GM23338 (cell line): Measurements from ENCODE around the gene DLG3. TPM values are rescaled to one million over a fixed set of nuclear protein-coding genes. Genes with fewer than 3 reads are reported as not detected.

Experiments used
- ATAC-seq: fragments of 200-7000 bp; cut with Tn5 transposase; 3 replicates; pipeline ENCODE4 v1.9.1; 2020
- DNase-seq: peaks from one replicate; pipeline ENCODE4 v3.0.0-alpha.2; 2015; ENCODE audit warnings: low spot score
- H2AFZ ChIP-seq: fragments of 200-600 bp; sonication (generic); 2 replicates; pipeline ENCODE4 v1.8.0; 2016; ENCODE audit warnings: antibody characterized with exemption, mild to moderate bottlenecking, moderate library complexity
- H3F3A ChIP-seq: fragments of 200-600 bp; sonication (generic); replicated peaks from 2 replicates; pipeline ENCODE4 v1.8.0; 2017; ENCODE audit warnings: antibody characterized with exemption, mixed run types, low read depth
- H3K27ac ChIP-seq: fragments of 200-600 bp; sonication (generic); 2 replicates; pipeline ENCODE4 v1.6.1; 2016; ENCODE audit warnings: low read depth
- H3K27me3 ChIP-seq: fragments of 200-600 bp; sonication (generic); 2 replicates; pipeline ENCODE4 v1.8.0; 2016; ENCODE audit warnings: mild to moderate bottlenecking, mixed run types, moderate library complexity; ENCODE audit not compliant: insufficient read depth
- H3K36me3 ChIP-seq: fragments of 200-600 bp; sonication (generic); 2 replicates; pipeline ENCODE4 v1.8.0; 2016; ENCODE audit warnings: mild to moderate bottlenecking; ENCODE audit not compliant: insufficient read depth
- H3K4me1 ChIP-seq: fragments of 200-600 bp; sonication (generic); 2 replicates; pipeline ENCODE4 v1.8.0; 2016; ENCODE audit warnings: mild to moderate bottlenecking, moderate library complexity; ENCODE audit not compliant: insufficient read depth
- H3K4me2 ChIP-seq: fragments of 200-600 bp; sonication (generic); 2 replicates; pipeline ENCODE4 v1.7.1; 2017; ENCODE audit warnings: mixed run types
- H3K4me3 ChIP-seq: fragments of 200-600 bp; sonication (generic); 2 replicates; pipeline ENCODE4 v1.6.1; 2016; ENCODE audit warnings: mixed run types
- H3K79me2 ChIP-seq: fragments of 200-600 bp; sonication (generic); replicated peaks from 2 replicates; pipeline ENCODE4 v1.8.0; 2017; ENCODE audit warnings: mild to moderate bottlenecking; ENCODE audit not compliant: insufficient read depth
- H3K9me2 ChIP-seq: fragments of 200-600 bp; sonication (generic); 2 replicates; pipeline ENCODE4 v1.8.0; 2017; ENCODE audit not compliant: insufficient read depth
- H4K20me1 ChIP-seq: fragments of 200-600 bp; sonication (generic); replicated peaks from 2 replicates; pipeline ENCODE4 v1.8.0; 2017; ENCODE audit warnings: mild to moderate bottlenecking; ENCODE audit not compliant: insufficient read depth
- H3K27ac Mint-ChIP-seq: 2 replicates; pipeline ENCODE4 v1.8.0; 2020; ENCODE audit warnings: inconsistent platforms, mild to moderate bottlenecking, moderate library complexity, mixed read lengths
- H3K27me3 Mint-ChIP-seq: 3 replicates; pipeline ENCODE4 v1.8.0; 2022; ENCODE audit warnings: low read depth, mild to moderate bottlenecking, moderate library complexity, mixed read lengths, inconsistent platforms; ENCODE audit not compliant: insufficient read depth, poor library complexity
- H3K36me3 Mint-ChIP-seq: 3 replicates; pipeline ENCODE4 v1.8.0; 2021; ENCODE audit warnings: low read depth, mild to moderate bottlenecking, inconsistent platforms, moderate library complexity, mixed read lengths
- H3K4me1 Mint-ChIP-seq: 3 replicates; pipeline ENCODE4 v1.8.0; 2020; ENCODE audit warnings: mild to moderate bottlenecking, inconsistent platforms, mixed read lengths
- H3K4me3 Mint-ChIP-seq: 3 replicates; pipeline ENCODE4 v1.8.0; 2021; ENCODE audit warnings: moderate library complexity, mild to moderate bottlenecking, inconsistent platforms, mixed read lengths
- H3K9me3 Mint-ChIP-seq: 3 replicates; pipeline ENCODE4 v1.8.0; 2020; ENCODE audit warnings: moderate library complexity, mild to moderate bottlenecking, inconsistent platforms, mixed read lengths
- CTCF ChIP-seq, 2 experiments: fragments of 200-600 bp in 1 of 2; sonication (generic) in 1 of 2; conservative IDR thresholded peaks; 2 replicates each; pipeline versions ENCODE4 v1.5.1 to v1.6.1; 2016 to 2017; ENCODE audit warnings: antibody characterized with exemption in 2 of 2, low read depth in 2 of 2, mild to moderate bottlenecking in 2 of 2, moderate library complexity in 1 of 2
- ETS1 ChIP-seq: IDR thresholded peaks from 2 replicates; pipeline ENCODE4 v1.6.1; 2016; ENCODE audit warnings: antibody characterized with exemption
- EZH2 ChIP-seq: fragments of 200-600 bp; sonication (generic); IDR thresholded peaks from one replicate; pipeline ENCODE4 v1.8.0; 2017; ENCODE audit warnings: antibody characterized with exemption, mild to moderate bottlenecking, low read depth; ENCODE audit not compliant: unreplicated experiment
- EZH2phosphoT487 ChIP-seq: fragments of 200-600 bp; sonication (generic); IDR thresholded peaks from one replicate; pipeline ENCODE4 v1.8.1; 2018; ENCODE audit warnings: antibody characterized with exemption; ENCODE audit not compliant: unreplicated experiment
- JUNB ChIP-seq: IDR thresholded peaks from one replicate; pipeline ENCODE4 v1.6.1; 2016; ENCODE audit warnings: antibody characterized with exemption; ENCODE audit not compliant: unreplicated experiment
- NANOG ChIP-seq: IDR thresholded peaks from 2 replicates; pipeline ENCODE4 v1.6.1; 2016; ENCODE audit warnings: antibody characterized with exemption, borderline replicate concordance
- POLR2AphosphoS5 ChIP-seq: IDR thresholded peaks from 2 replicates; pipeline ENCODE4 v1.6.1; 2016; ENCODE audit warnings: antibody characterized with exemption, low read depth
- REST ChIP-seq: IDR thresholded peaks from one replicate; pipeline ENCODE4 v1.6.1; 2018; ENCODE audit warnings: antibody characterized with exemption; ENCODE audit not compliant: unreplicated experiment
- ZNF331 ChIP-seq: fragments of 250-450 bp; sonication (Bioruptor Pico); IDR thresholded peaks from 2 replicates; pipeline ENCODE4 v1.5.0; 2020; ENCODE audit warnings: low read depth, mild to moderate bottlenecking, moderate library complexity
- ZNF462 ChIP-seq: fragments of 250-450 bp; sonication (Bioruptor Pico); IDR thresholded peaks from 2 replicates; pipeline ENCODE4 v1.5.0; 2020; ENCODE audit warnings: mild to moderate bottlenecking, moderate library complexity
- polyA plus RNA-seq: library from polyadenylated mRNA; unstranded; fragments of >200 nt; fragmentation: Nextera tagmentation; extraction: Ambion mirVana; gene quantifications from 2 replicates; pipeline ENCODE4 v1.2.1, GENCODE V29; 2016
- total RNA-seq: library from RNA; depleted of rRNA; stranded (reverse); fragments of >200 nt; shearing (Covaris generic); gene quantifications from 2 replicates; pipeline ENCODE4 v1.2.3, GENCODE V29; 2014

DLG3 gene
- total and polyA plus RNA-seq, 2 experiments from 2014 or later: 13.0 to 61.8 TPM

- TF ChIP-seq NANOG (no peak), JUNB (no peak), EZH2phosphoT487 (no peak)
Observed at GRCh38 chrX:70478526-70479245, 34.1 kb downstream of the DLG3 start (continued).

- peak overlapping the region; percentile 70 for H3K4me2 ChIP-seq
- no peak overlapping the region; the same call in 2 of the 3 replicates for H3K4me3 Mint-ChIP-seq
- H3K36me3 ChIP-seq: 0 out of 2 replicates have a peak, but pooled peaks cover 7% of the 10 kb centered on the region
- H3K27ac ChIP-seq: no peak overlapping the region
- DNase-seq (no peak), ATAC-seq (no peak)
- peaks cover 11% of the 10 kb centered on the region for H3K27me3 Mint-ChIP-seq
- no peaks in the 10 kb centered on the region; the same call in 1 of the 2 replicates for H3F3A ChIP-seq
- no peaks in the 10 kb centered on the region for H3K27me3 ChIP-seq
- H3K27ac Mint-ChIP-seq: no peak overlapping the region
- H3K9me2 ChIP-seq: no peaks in the 10 kb centered on the region
- peaks cover 69% of the 10 kb centered on the region for H3K79me2 ChIP-seq
- peaks cover 12% of the 10 kb centered on the region for H4K20me1 ChIP-seq
- no peak overlapping the region for H2AFZ ChIP-seq
- peaks cover 61% of the 10 kb centered on the region for H3K4me1 ChIP-seq
- H3K4me1 Mint-ChIP-seq: peaks cover 79% of the 10 kb centered on the region
- H3K9me3 Mint-ChIP-seq: no peaks in the 10 kb centered on the region
- H3K4me3 ChIP-seq: peak overlapping the region; percentile 41; the same call in 1 of the 2 replicates
- H3K36me3 Mint-ChIP-seq: peaks cover 32% of the 10 kb centered on the region
- no peak for TF ChIP-seq ETS1
- TF ChIP-seq REST: no peak
- TF ChIP-seq CTCF (conservative IDR thresholded peaks at IDR 0.05; ENCODE audit: low read depth in 2 of 2): no peak
- no peak for TF ChIP-seq ZNF462 (CRISPR knock-in tag)
- TF ChIP-seq POLR2AphosphoS5: no peak
- no peak for TF ChIP-seq ZNF331 (CRISPR knock-in tag)
- no peak for TF ChIP-seq NANOG
- TF ChIP-seq EZH2phosphoT487: no peak
- TF ChIP-seq EZH2: no peak
- TF ChIP-seq JUNB: no peak
Observed at GRCh38 chrX:70479247-70479921, 34.7 kb downstream of the DLG3 start.
